SH-SY5Y (cell line): ENCODE measurements around the gene ROR2.

ENCODE experiments used
- GATA2 ChIP-seq: IDR thresholded peaks from 2 replicates; pipeline ENCODE4 v1.6.1; 2011; ENCODE audit warnings: mild to moderate bottlenecking, low read depth, low read length
- GATA3 ChIP-seq: IDR thresholded peaks from 2 replicates; pipeline ENCODE4 v1.6.1; 2011; ENCODE audit warnings: low read depth, mild to moderate bottlenecking, low read length, moderate library complexity

- no peak for TF ChIP-seq GATA3
- no peak for TF ChIP-seq GATA2
Measured at GRCh38 chr9:91944711-91945110, 5.3 kb downstream of the ROR2 start.
